ENCODE results near the gene HAUS1.

- no peak for TF ChIP-seq POLR2AphosphoS5 (IDR thresholded peaks at IDR 0.05)
- TF ChIP-seq, protein P1, sequence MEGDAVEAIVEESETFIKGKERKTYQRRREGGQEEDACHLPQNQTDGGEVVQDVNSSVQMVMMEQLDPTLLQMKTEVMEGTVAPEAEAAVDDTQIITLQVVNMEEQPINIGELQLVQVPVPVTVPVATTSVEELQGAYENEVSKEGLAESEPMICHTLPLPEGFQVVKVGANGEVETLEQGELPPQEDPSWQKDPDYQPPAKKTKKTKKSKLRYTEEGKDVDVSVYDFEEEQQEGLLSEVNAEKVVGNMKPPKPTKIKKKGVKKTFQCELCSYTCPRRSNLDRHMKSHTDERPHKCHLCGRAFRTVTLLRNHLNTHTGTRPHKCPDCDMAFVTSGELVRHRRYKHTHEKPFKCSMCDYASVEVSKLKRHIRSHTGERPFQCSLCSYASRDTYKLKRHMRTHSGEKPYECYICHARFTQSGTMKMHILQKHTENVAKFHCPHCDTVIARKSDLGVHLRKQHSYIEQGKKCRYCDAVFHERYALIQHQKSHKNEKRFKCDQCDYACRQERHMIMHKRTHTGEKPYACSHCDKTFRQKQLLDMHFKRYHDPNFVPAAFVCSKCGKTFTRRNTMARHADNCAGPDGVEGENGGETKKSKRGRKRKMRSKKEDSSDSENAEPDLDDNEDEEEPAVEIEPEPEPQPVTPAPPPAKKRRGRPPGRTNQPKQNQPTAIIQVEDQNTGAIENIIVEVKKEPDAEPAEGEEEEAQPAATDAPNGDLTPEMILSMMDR (IDR thresholded peaks at IDR 0.05), result no peak
- TF ChIP-seq EP300 (IDR thresholded peaks at IDR 0.05), result no peak
Observed at GRCh38 chr18:46054956-46055837, 49.0 kb upstream of the HAUS1 start.
